SHP77 (cell line): Measurements from ENCODE around the gene CLCN1.

Experiments
- DNase-seq, 2 experiments: peaks; one replicate each; lab custom pipeline; 2025; lab: John Stamatoyannopoulos, UW

The CLCN1 gene

GRCh38 chr7:143334244-143334643 lies 18.3 kb downstream of the CLCN1 start:
- DNase-seq: no peak

GRCh38 chr7:143337216-143337615 lies 21.3 kb downstream of the CLCN1 start:
- DNase-seq: no peak

GRCh38 chr7:143341842-143342241 lies 25.9 kb downstream of the CLCN1 start:
- no peak for DNase-seq

- DNase-seq: no peak
Observed at GRCh38 chr7:143343596-143343995, 27.7 kb downstream of the CLCN1 start.

GRCh38 chr7:143345428-143345900 lies 29.6 kb downstream of the CLCN1 start:
- DNase-seq: no peak

- no peak for DNase-seq
Observed at GRCh38 chr7:143346018-143346417, 30.1 kb downstream of the CLCN1 start.

- no peak for DNase-seq
Observed at GRCh38 chr7:143347950-143348349, 32.0 kb downstream of the CLCN1 start.

- no peak for DNase-seq
Observed at GRCh38 chr7:143351060-143351459, 35.1 kb downstream of the CLCN1 start.

GRCh38 chr7:143351574-143351973 lies 35.7 kb downstream of the CLCN1 start:
- DNase-seq: no peak

GRCh38 chr7:143352531-143353002 lies 36.7 kb downstream of the CLCN1 start:
- no peak for DNase-seq

- DNase-seq: no peak
Observed at GRCh38 chr7:143354376-143354775, 38.5 kb downstream of the CLCN1 start.

- DNase-seq: no peak
Observed at GRCh38 chr7:143354965-143355364, 39.1 kb downstream of the CLCN1 start.

- no peak for DNase-seq
Observed at GRCh38 chr7:143355450-143356385, 39.8 kb downstream of the CLCN1 start.

GRCh38 chr7:143356414-143357050 lies 40.6 kb downstream of the CLCN1 start:
- no peak for DNase-seq

- DNase-seq: no peak
Observed at GRCh38 chr7:143358626-143359025, 42.7 kb downstream of the CLCN1 start.

- DNase-seq: no peak
Observed at GRCh38 chr7:143359771-143360353, 44.0 kb downstream of the CLCN1 start.

- no peak for DNase-seq
Observed at GRCh38 chr7:143360788-143361551, 45.1 kb downstream of the CLCN1 start.

GRCh38 chr7:143361552-143362130 lies 45.7 kb downstream of the CLCN1 start:
- no peak for DNase-seq

- DNase-seq: no peak
Observed at GRCh38 chr7:143362131-143363015, 46.5 kb downstream of the CLCN1 start, which contains the start of gene FAM131B. TSS of gene FAM131B (minus strand) at chr7:143362713. CDS start at chr7:143362603, 110 bp downstream.
